Immature natural killer cell (primary cell): ENCODE data around the gene SRCIN1. TPM values are rescaled to one million over a fixed set of nuclear protein-coding genes. Genes with fewer than 3 reads are reported as not detected.
A peak's percentile ranks its signal among the peaks of the same experiment; 100 is the strongest.

Experiments
- DNase-seq, 3 donors: peaks; one replicate each; pipeline ENCODE4 v3.0.0; 2022; ENCODE audit warnings: mixed read lengths in 1 of 3
- H3K27ac Mint-ChIP-seq, 6 donors: one replicate each; pipeline ENCODE4 v1.8.0; 2020; ENCODE audit warnings: mixed read lengths in 6 of 6, mild to moderate bottlenecking in 5 of 6, inconsistent platforms in 4 of 6, moderate library complexity in 3 of 6
- H3K27me3 Mint-ChIP-seq, 3 donors: one replicate each; pipeline ENCODE4 v1.8.0; 2020 to 2021; ENCODE audit warnings: low read depth in 3 of 3, mild to moderate bottlenecking in 3 of 3, mixed read lengths in 3 of 3, moderate library complexity in 3 of 3, inconsistent platforms in 1 of 3
- H3K36me3 Mint-ChIP-seq, 3 donors: one replicate each; pipeline ENCODE4 v1.8.0; 2020; ENCODE audit warnings: mixed read lengths in 3 of 3, inconsistent platforms in 2 of 3, mild to moderate bottlenecking in 2 of 3
- H3K4me1 Mint-ChIP-seq, 2 donors: one replicate each; pipeline ENCODE4 v1.8.0; 2020; ENCODE audit warnings: inconsistent platforms in 2 of 2, mild to moderate bottlenecking in 2 of 2, mixed read lengths in 2 of 2, moderate library complexity in 1 of 2
- H3K4me3 Mint-ChIP-seq, 5 donors: one replicate each; pipeline ENCODE4 v1.8.0; 2020; ENCODE audit warnings: mild to moderate bottlenecking in 5 of 5, mixed read lengths in 5 of 5, inconsistent platforms in 3 of 5, moderate library complexity in 3 of 5
- H3K9me3 Mint-ChIP-seq, 6 donors: one replicate each; pipeline ENCODE4 v1.8.0; 2020; ENCODE audit warnings: mild to moderate bottlenecking in 6 of 6, mixed read lengths in 6 of 6, inconsistent platforms in 4 of 6, moderate library complexity in 3 of 6
- polyA plus RNA-seq, 3 donors: library from polyadenylated mRNA; unstranded; fragments of 300-500 nt; fragmentation: Illumina TruSeq; gene quantifications; one replicate each; pipeline ENCODE4 v1.2.3, GENCODE V29; 2021

Gene SRCIN1
- polyA plus RNA-seq, 3 donors from 2014 or later, result not detected

GRCh38 chr17:38564869-38565268 lies 40.9 kb downstream of the SRCIN1 start:
- peak overlapping the region in 1 of 5 donors; percentile 20 for H3K4me3 Mint-ChIP-seq
- H3K9me3 Mint-ChIP-seq, result no peaks in the 10 kb centered on the region
- DNase-seq, result no peak
- H3K4me1 Mint-ChIP-seq, result peaks cover 6 to 14% of the 10 kb centered on the region in 2 donors
- no peaks in the 10 kb centered on the region for H3K36me3 Mint-ChIP-seq
- H3K27ac Mint-ChIP-seq, result no peak overlapping the region
- peaks cover 18 to 43% (median 32%) of the 10 kb centered on the region in 3 donors for H3K27me3 Mint-ChIP-seq

- Mint-ChIP-seq H3K4me1 (peaks cover 8 to 17% of the 10 kb centered on the region in 2 donors), H3K27me3 (peaks cover 18 to 41% (median 30%) of the 10 kb centered on the region in 3 donors), H3K9me3 (no peaks in the 10 kb centered on the region), H3K4me3 (no peak overlapping the region), H3K27ac (no peak overlapping the region), H3K36me3 (no peaks in the 10 kb centered on the region)
- DNase-seq, result no peak
Observed at GRCh38 chr17:38564254-38564837, 41.4 kb downstream of the SRCIN1 start.

GRCh38 chr17:38563362-38564253 lies 42.1 kb downstream of the SRCIN1 start:
- DNase-seq, result no peak
- H3K4me3 Mint-ChIP-seq, result peak overlapping the region in 2 of 5 donors; percentile 35 to 47
- H3K36me3 Mint-ChIP-seq, result no peaks in the 10 kb centered on the region
- no peaks in the 10 kb centered on the region for H3K9me3 Mint-ChIP-seq
- no peak overlapping the region for H3K27ac Mint-ChIP-seq
- peaks cover 15 to 25% of the 10 kb centered on the region in 2 donors for H3K4me1 Mint-ChIP-seq
- peaks cover 17 to 38% (median 29%) of the 10 kb centered on the region in 3 donors for H3K27me3 Mint-ChIP-seq

DNA sequence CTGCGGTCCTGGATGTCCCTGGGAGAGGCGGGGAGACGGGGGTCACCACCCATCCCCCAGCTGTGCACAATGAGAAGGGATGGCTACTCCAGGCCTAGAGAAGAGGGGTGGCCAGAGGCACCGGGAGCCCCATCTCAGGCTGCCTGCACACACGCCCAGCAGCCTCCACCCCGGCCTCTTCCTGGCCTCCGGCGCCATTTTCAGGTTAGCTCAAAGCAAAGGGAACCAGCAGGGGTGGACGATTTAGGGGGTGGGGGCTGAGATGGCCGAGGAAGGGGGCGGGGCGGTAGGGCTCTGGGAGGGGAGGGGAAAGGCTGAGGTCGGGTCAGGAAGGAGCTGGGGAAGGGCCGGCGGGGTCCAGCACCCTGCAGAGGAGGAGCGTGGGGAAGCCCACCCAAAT lies 42.8 kb downstream of the SRCIN1 start:
- Mint-ChIP-seq H3K27ac (no peak overlapping the region), H3K9me3 (no peaks in the 10 kb centered on the region), H3K4me1 (peaks cover 17 to 27% of the 10 kb centered on the region in 2 donors), H3K27me3 (peaks cover 17 to 35% (median 30%) of the 10 kb centered on the region in 3 donors), H3K36me3 (no peaks in the 10 kb centered on the region), H3K4me3 (no peak overlapping the region)
- no peak for DNase-seq

DNA sequence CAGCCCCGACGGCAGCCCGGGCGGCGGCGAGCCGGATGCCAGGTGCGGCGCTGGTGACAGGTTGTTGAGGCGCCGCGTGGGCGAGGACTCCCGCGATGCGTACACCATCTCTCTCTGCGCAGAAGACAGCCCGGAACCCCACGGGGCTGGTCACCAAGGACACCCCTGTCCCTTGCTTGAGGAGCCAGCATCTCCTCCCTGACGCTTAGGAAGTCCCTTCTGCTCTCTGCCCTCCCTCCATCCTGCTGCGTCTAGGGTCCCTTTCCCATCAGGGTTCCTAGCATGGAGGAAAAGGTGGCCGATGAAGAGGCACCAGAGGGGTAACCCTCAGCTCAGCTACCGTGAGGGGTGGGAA lies 43.6 kb downstream of the SRCIN1 start:
- peaks cover 17 to 30% of the 10 kb centered on the region in 2 donors for H3K4me1 Mint-ChIP-seq
- peaks cover 17 to 34% (median 30%) of the 10 kb centered on the region in 3 donors for H3K27me3 Mint-ChIP-seq
- H3K27ac Mint-ChIP-seq, result no peak overlapping the region
- DNase-seq, result no peak
- no peak overlapping the region for H3K4me3 Mint-ChIP-seq
- H3K9me3 Mint-ChIP-seq, result no peaks in the 10 kb centered on the region
- no peaks in the 10 kb centered on the region for H3K36me3 Mint-ChIP-seq

DNA sequence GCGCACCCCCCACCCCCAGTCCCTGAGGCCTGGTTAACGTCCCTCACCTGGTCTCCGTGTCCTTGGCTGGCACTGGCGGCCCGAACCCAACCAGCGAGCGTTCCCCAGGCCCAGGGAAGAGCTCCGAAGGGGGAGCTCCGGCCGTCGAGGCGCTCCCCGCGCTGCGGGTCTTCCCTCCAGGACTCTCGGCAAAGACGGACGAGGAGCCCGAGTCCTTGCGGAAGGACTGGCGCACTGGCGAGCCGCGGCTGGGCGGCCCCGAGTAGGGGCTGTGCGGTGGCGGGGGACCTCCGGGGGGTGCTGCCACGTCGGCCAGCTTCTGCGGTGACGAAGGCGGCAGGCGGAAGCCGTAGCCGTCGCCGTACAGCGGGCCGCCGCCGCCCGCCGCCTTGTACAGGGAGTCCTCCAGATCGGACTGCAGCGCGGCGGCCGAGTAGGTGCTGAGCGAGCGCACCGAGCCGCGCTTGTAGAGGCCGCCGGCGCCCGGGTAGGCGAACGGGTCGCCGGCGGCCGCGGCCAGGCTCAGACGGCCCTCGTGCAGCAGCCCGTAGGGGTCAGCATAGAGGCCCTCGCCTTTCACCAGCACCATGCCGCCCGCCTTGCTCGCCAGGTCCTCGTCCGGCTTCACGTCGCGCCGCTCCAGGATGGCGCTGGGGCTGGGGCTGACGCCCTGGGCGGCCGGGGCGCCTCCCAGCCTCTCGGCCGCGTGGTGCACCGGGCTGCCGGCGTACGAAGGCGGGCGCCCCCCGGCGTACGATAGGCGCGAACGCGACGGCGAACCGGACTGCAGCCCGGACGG lies 44.1 kb downstream of the SRCIN1 start:
- Mint-ChIP-seq H3K27ac (no peak overlapping the region), H3K4me1 (peaks cover 17 to 30% of the 10 kb centered on the region in 2 donors), H3K9me3 (no peaks in the 10 kb centered on the region), H3K27me3 (peaks cover 15 to 28% (median 26%) of the 10 kb centered on the region in 3 donors), H3K4me3 (no peak overlapping the region), H3K36me3 (no peaks in the 10 kb centered on the region)
- DNase-seq, result no peak

DNA sequence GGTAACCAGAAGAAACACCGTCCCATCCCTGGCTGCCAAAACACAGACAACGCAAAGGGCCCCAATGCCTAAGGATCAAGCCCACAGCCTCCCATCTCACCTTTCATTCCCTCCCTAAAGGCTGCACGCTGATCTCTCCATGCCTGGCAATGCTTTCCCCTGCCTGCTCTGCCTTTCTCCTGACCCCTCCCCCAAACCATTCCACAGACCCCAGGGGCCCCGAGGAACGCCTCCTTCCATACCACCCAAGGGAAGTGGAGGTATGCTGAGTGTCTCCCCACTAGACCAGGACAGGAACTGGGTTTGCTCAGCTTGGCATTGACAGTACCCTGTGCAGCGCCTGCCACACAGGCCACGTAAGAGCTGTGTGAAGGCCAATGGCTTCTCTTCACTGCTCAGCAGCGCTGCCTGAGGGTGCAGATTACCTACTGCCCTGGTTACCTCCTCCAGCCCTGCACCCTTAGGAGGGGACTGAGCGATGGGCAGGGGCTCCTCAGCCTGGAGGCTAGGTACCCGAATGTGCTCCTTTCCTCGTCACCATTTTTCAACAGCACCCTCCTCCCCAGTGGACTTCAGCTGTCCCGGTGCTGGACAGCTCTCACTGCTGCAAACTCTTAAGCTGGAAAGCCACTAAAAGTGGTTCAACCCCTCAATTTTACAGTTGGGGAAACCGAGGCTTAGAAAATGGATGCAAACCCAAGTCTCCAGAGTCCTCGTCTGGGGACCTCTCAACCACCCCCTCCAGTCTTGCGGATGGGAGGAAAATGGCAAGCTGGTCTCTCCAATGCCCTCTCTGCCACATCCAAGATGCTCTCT lies 45.0 kb downstream of the SRCIN1 start:
- DNase-seq, result no peak
- Mint-ChIP-seq H3K36me3 (no peaks in the 10 kb centered on the region), H3K27me3 (peaks cover 15 to 22% (median 20%) of the 10 kb centered on the region in 3 donors), H3K27ac (no peak overlapping the region), H3K9me3 (no peaks in the 10 kb centered on the region), H3K4me1 (peaks cover 17 to 30% of the 10 kb centered on the region in 2 donors), H3K4me3 (peak overlapping the region in 4 of 5 donors; percentile 41 to 63 (median 51))

- Mint-ChIP-seq H3K36me3 (no peaks in the 10 kb centered on the region), H3K27ac (no peak overlapping the region), H3K27me3 (peaks cover 13 to 26% (median 18%) of the 10 kb centered on the region in 3 donors), H3K9me3 (no peaks in the 10 kb centered on the region), H3K4me1 (peaks cover 17 to 30% of the 10 kb centered on the region in 2 donors), H3K4me3 (peak overlapping the region in 2 of 5 donors; percentile 18 to 92)
- DNase-seq, result no peak
Observed at GRCh38 chr17:38559880-38560230, 45.9 kb downstream of the SRCIN1 start.

DNA sequence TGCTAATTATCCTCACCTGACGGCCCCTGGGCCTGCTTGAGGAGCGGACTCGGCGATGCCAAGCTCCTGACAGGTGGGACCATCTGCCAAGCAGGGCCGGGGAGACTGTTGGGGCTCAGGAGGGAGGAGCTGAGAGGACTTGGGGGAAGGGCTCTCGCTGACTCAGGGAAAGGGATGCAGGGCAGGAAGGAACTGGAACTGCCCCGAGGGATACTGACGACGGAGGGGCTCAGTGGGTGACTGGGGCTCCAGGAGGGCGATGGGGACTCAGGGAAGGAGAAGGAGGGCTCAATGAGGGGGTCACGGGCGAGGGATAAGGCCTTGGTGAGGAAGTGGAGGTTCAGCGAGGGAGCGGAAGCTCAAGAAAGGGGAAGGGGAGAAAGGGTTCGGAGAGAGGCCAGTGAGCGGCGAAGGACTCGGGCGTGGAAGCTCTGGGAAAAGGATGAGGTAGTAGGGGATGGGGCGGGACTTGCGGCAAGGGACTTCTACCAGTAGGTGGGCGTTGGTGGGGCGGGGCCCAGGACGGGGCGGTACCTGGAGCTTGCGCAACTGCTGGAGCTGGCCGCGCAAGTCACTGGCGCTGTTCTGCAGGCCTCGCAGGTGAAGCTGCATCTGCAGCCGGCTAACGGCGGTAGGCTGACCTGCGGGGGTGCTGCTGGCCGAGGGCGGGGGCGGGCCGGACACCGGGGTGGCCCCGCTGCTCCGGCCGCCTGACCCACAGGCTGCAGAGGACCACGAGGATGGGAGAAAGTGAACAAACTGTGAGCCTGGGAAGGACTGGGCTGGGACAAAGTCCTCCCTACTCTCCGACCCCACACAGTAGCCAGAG lies 46.5 kb downstream of the SRCIN1 start:
- Mint-ChIP-seq H3K4me1 (peaks cover 17 to 30% of the 10 kb centered on the region in 2 donors), H3K27ac (peak overlapping the region in 5 of 6 donors; percentile 29 to 90 (median 68)), H3K36me3 (no peaks in the 10 kb centered on the region), H3K9me3 (no peaks in the 10 kb centered on the region), H3K4me3 (peak overlapping the region; percentile 89 to 97 (median 94)), H3K27me3 (peaks cover 13 to 23% (median 18%) of the 10 kb centered on the region in 3 donors)
- DNase-seq, result peak; percentile 70 to 78 (median 73)

DNA sequence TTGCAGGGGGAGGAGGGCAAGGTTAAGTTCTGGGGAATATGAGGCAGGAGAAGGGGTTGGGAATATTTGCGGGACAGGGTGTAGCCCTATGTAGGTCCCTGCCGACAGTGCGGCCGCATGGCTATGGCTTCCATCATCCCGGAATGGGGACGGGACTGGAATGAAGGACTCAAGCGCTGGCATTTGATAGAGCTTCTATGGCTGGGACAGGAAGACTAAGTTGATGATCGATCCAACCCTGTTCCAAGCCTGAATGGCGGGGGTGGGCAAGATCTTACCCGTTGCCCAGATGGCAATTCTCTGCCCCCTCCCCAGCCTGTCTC lies 47.1 kb downstream of the SRCIN1 start:
- H3K9me3 Mint-ChIP-seq, result no peaks in the 10 kb centered on the region
- H3K4me3 Mint-ChIP-seq, result peak overlapping the region; percentile 89 to 97 (median 94)
- H3K36me3 Mint-ChIP-seq, result no peaks in the 10 kb centered on the region
- peak in 1 of 3 donors; percentile 34 for DNase-seq
- peaks cover 13 to 20% (median 13%) of the 10 kb centered on the region in 3 donors for H3K27me3 Mint-ChIP-seq
- peak overlapping the region in 3 of 6 donors; percentile 17 to 82 (median 76) for H3K27ac Mint-ChIP-seq
- peaks cover 17 to 27% of the 10 kb centered on the region in 2 donors for H3K4me1 Mint-ChIP-seq

DNA sequence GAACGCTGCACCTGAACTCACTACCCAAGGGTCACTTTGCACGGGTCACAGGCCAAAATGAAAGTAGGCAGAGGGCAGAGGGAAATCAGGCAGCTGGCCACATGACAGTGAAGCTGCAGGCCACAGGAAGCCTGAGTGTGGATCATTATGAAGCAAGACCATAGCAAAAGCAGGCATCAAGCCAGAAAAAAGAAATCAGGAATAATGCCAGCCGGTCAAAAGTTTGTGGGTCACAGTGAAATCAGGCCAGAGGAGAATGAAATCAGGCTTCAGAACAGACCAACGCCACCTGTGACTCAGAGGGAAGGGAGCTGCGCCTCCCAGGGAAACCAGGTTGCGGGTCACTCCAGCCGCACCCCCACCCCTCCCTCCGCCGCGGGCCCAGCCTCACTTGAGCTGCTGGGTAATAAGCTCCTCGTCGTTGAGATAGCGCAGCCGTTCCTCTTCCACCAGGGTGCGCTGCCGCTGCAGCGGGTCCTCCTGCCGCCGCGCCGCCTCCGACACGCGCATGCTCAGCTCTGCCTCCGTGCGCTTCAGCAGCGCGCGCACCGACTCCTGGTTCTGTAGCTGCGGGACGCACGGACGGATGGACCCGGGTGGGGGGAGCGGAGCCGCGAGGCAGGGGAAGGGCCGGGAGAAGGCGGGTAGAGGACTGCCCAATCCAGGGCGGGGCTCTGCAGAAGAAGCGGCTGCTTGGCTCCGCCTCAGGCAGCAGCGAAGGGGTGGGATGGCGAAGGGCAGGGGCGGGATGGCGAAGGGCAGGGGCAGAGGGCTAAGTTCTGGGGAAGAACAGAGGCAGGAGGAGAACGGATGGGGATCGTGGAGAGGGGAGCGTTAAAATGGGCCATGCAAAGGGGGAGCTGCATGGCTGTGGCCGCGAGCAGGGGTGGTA lies 47.7 kb downstream of the SRCIN1 start:
- H3K27ac Mint-ChIP-seq, result peak overlapping the region in 1 of 6 donors; percentile 17
- peak overlapping the region; percentile 89 to 97 (median 94) for H3K4me3 Mint-ChIP-seq
- H3K27me3 Mint-ChIP-seq, result peaks cover 11 to 19% (median 12%) of the 10 kb centered on the region in 3 donors

More for the DNA sequence above, 47.7 kb downstream of the SRCIN1 start:
- DNase-seq, result peak; percentile 81 to 87 (median 86)
- Mint-ChIP-seq H3K4me1 (peaks cover 17 to 23% of the 10 kb centered on the region in 2 donors), H3K9me3 (no peaks in the 10 kb centered on the region), H3K36me3 (no peaks in the 10 kb centered on the region)
